NCI-H82 (cell line): ENCODE results near the gene LINC00305.

Experiments used
- DNase-seq: peaks from one replicate; lab custom pipeline; 2025; lab: John Stamatoyannopoulos, UW

The LINC00305 gene

GRCh38 chr18:64115881-64116280, 33.0 kb downstream of the LINC00305 start:
- no peak for DNase-seq

- DNase-seq: no peak
Measured at GRCh38 chr18:64111950-64112349, 36.9 kb downstream of the LINC00305 start.

- peak; percentile 70 for DNase-seq
Measured at GRCh38 chr18:64110692-64111480, 38.0 kb downstream of the LINC00305 start.

- peak; percentile 31 for DNase-seq
Measured at GRCh38 chr18:64103986-64104385, 44.9 kb downstream of the LINC00305 start.

GRCh38 chr18:64100116-64100922, 48.6 kb downstream of the LINC00305 start:
- DNase-seq: no peak

GRCh38 chr18:64099244-64099643, 49.6 kb downstream of the LINC00305 start:
- no peak for DNase-seq

- no peak for DNase-seq
Measured at GRCh38 chr18:64097497-64097896, 51.4 kb downstream of the LINC00305 start.

- DNase-seq: no peak
Measured at GRCh38 chr18:64095056-64095455, 53.8 kb downstream of the LINC00305 start.

- DNase-seq: no peak
Measured at GRCh38 chr18:64094210-64094609, 54.7 kb downstream of the LINC00305 start.

GRCh38 chr18:64091526-64091925, 57.4 kb downstream of the LINC00305 start:
- no peak for DNase-seq

- DNase-seq: no peak
Measured at GRCh38 chr18:64090876-64091275, 58.0 kb downstream of the LINC00305 start.

- DNase-seq: no peak
Measured at GRCh38 chr18:64083916-64084315, 65.0 kb downstream of the LINC00305 start.

GRCh38 chr18:64082513-64082912, 66.4 kb downstream of the LINC00305 start:
- DNase-seq: no peak

- DNase-seq: no peak
Measured at GRCh38 chr18:64082054-64082453, 66.8 kb downstream of the LINC00305 start.

- no peak for DNase-seq
Measured at GRCh38 chr18:64073971-64074370, 74.9 kb downstream of the LINC00305 start.

- no peak for DNase-seq
Measured at GRCh38 chr18:64055019-64055418, 93.9 kb downstream of the LINC00305 start.

- no peak for DNase-seq
Measured at GRCh38 chr18:64053246-64053645, 95.6 kb downstream of the LINC00305 start.

GRCh38 chr18:64052772-64053171, 96.1 kb downstream of the LINC00305 start:
- no peak for DNase-seq

GRCh38 chr18:64044616-64045015, 104.3 kb downstream of the LINC00305 start:
- no peak for DNase-seq

GRCh38 chr18:64042728-64043358, 106.0 kb downstream of the LINC00305 start:
- DNase-seq: no peak

GRCh38 chr18:64037812-64038414, 111.0 kb downstream of the LINC00305 start:
- DNase-seq: peak; percentile 60

- no peak for DNase-seq
Measured at GRCh38 chr18:64032312-64032711, 116.6 kb downstream of the LINC00305 start.
